ENCODE measurements around the gene EFNB2. TPM values are rescaled to one million over a fixed set of nuclear protein-coding genes. Genes with fewer than 3 reads are reported as not detected.

The EFNB2 gene
- total RNA-seq, 2 donors from 2014 or later = not detected

DNA sequence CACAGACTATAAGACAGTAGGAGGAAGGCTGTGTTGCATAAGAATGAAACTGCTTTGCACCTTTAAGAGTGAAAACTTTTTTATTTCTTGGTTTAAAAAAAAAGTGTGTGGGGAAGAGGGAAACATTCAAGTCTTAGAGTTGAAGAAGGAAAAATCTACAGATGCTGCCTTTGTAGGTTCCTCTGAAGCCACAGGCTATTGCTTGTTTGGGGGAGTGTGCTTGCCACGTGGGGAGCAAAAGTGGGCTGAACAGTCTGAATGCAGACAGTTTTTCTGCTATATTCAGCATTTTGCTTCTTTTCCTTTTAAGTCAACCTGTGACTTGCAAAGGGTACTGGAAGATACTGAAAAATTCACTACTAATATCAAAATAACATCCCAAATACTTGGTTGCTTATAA, 36.9 kb downstream of the EFNB2 start:
- DNase-seq (ENCODE audit: low spot score in 2 of 2) (no peak), ATAC-seq (no peak)
- H3K36me3 Mint-ChIP-seq = no peaks in the 10 kb centered on the region
- H3K9me3 Mint-ChIP-seq = no peaks in the 10 kb centered on the region
- no peak overlapping the region for H3K27ac Mint-ChIP-seq

DNA sequence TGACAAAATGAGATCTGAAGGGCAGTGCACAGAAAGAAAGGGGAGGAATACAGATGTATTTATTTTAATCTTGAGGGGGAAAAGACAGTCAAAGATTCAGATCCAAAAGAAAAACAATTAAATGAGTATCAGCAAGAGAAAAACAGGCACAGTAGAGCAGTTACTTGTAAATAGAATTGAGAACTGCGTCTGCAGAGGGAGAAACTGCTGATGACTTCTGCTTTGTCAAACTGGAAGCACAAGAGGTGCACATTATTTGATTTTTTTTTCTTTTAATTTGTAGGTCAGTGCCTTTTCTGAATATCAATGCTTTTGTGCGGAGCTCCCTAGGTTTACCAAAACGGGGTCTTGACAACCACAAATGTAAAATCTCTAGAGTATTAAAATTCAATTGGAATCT, 37.3 kb downstream of the EFNB2 start:
- no peak overlapping the region for H3K27ac Mint-ChIP-seq

DNA sequence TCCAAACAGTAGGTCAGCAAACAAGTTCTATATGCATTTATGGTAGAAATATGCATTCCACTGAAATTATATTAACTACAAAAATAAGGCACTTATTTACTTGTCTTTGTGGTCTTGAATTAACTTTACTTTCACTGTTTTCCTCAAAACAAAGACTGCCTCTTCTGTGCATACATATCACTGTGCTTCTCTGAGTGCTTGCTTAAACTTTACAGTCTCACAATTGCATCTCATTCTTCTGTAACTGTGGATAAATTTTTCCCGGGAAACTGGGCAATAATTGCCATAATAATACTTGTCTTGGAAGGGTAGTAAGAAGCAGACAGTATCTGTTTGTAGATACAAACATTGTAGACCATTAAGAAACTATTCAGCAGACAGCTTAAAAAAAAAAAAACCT, 38.4 kb downstream of the EFNB2 start:
- ATAC-seq (no peak), DNase-seq (ENCODE audit: low spot score in 2 of 2) (no peak)
- H3K36me3 Mint-ChIP-seq = peaks cover 0 to 3% of the 10 kb centered on the region in 2 donors
- H3K9me3 Mint-ChIP-seq = no peaks in the 10 kb centered on the region
- no peak overlapping the region for H3K27ac Mint-ChIP-seq

More for the DNA sequence above, 37.3 kb downstream of the EFNB2 start:
- no peaks in the 10 kb centered on the region for H3K36me3 Mint-ChIP-seq
- DNase-seq (ENCODE audit: low spot score in 2 of 2) (no peak), ATAC-seq (no peak)
- no peaks in the 10 kb centered on the region for H3K9me3 Mint-ChIP-seq

DNA sequence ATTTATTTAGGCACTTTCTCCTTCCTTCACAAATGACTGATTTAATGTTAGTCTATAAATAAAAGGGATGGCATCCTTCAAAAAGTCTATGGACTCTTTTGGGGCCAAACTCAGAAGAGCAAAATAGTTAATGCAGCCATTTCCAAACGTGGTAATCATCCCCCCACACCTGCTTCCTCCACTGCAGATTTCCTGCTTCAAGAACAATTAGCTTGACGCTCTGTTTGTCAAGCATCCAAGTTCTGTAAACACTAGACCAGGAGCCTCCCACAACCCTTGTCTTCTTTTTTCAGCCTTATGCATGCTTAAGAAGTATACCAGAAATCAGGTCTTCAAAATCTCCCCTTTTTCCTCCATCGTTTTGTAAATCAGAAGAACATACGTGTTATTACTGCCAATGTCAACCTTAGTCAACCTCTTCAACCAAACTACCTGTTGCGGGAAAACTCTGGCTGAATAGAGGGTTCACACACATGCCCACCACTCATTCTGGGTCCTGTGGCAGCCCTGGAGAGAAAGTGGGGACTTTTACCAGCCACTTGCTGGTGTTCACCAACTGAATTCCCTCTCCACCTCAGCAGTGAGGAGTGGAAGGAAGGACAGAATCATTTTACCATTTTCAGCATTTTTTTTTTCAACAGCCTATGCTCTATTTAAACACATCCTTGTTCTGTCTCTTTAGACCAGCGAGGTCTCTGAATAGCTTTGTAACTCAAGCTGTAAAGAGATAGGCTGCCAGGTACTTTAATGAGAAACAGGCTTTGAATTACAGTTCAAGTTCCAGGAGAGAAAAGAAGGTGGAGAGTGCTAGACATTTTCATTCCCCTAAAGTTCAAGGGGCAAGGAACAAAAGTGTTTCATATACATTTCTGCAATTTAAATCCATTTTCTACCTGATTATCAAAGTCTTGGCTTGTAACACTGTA, 39.1 kb downstream of the EFNB2 start:
- no peak for ATAC-seq
- no peak overlapping the region for H3K27ac Mint-ChIP-seq
- no peak for DNase-seq (ENCODE audit: low spot score in 2 of 2)
- peaks cover 0 to 7% of the 10 kb centered on the region in 2 donors for H3K36me3 Mint-ChIP-seq
- H3K9me3 Mint-ChIP-seq = no peaks in the 10 kb centered on the region

DNA sequence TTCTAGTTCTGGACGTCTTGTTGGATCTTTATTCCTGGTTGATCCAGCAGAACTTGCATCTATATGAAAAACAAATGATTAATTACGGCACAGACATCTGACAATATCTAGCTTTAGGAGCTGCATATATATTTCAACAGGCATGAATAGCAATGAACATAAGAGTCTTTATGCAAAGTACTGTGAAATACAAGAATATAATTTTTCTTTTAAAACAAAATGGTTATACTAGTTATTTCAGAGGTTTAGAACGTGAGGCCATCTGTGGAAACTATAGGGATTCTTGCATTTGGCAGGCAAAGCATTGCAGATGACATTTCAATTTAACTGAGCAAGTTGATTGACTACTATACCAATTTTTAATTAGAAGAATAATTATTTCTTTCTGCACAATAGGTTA, 40.5 kb downstream of the EFNB2 start:
- H3K9me3 Mint-ChIP-seq = no peaks in the 10 kb centered on the region
- ATAC-seq (no peak), DNase-seq (ENCODE audit: low spot score in 2 of 2) (no peak)
- H3K27ac Mint-ChIP-seq = no peak overlapping the region
- H3K36me3 Mint-ChIP-seq = peaks cover 0 to 7% of the 10 kb centered on the region in 2 donors

DNA sequence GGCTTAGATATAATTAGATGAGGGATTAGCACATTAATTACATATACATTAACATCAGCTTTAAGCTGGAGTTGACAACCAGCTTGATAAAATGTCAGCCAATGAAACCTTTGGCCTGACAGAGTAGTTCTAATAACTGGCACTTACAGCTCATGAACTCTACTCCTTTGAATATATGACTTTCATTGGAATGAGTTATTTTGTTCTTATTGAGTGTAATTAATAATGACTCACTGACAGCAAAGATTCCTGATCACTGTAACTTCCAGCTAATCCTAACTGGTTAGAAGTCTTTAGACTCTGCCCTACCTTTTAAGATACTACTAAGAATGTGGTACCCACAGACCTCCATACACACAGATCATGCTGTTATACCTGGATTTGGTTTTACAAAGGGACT, 41.0 kb downstream of the EFNB2 start:
- no peak for ATAC-seq
- Mint-ChIP-seq H3K27ac (no peak overlapping the region), H3K9me3 (no peaks in the 10 kb centered on the region), H3K36me3 (peaks cover 0 to 7% of the 10 kb centered on the region in 2 donors)
- DNase-seq (ENCODE audit: low spot score in 2 of 2) = no peak

DNA sequence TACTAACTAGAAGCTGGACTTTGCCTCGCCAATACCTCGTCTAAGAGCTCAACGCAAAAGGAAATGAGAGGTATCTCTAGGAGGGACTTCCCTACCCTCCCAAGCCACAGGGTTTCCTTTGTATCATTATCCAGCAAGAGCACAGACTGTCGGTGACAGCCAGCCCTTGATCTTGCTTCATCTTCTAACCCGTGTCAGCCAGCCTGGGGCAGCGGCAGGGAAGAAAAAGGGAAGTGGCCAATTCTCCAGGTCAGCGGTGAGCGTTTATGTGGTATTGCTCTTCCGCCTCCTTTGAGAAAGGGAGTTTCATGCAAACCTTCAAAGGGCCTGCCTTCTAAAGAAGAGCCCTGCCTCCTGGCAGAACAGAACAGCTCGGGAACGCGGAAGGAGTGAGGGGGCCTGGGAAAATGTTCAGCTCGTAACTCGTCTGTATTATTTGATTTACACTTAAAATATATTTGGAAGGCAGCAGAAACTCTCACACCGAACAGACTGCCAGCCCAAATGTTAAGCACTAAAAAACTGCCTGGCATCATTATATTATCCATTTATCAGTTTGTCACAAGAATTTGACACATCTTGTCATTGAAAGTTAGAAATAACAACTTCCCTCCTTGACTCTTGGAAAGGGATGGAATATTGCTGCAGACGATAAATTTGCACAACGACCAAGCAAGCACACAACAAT, 41.8 kb downstream of the EFNB2 start:
- ATAC-seq (peak in 1 of 2 donors; percentile 61), DNase-seq (ENCODE audit: low spot score in 2 of 2) (no peak)
- no peak overlapping the region for H3K27ac Mint-ChIP-seq
- no peaks in the 10 kb centered on the region for H3K9me3 Mint-ChIP-seq
- peaks cover 0 to 7% of the 10 kb centered on the region in 2 donors for H3K36me3 Mint-ChIP-seq

DNA sequence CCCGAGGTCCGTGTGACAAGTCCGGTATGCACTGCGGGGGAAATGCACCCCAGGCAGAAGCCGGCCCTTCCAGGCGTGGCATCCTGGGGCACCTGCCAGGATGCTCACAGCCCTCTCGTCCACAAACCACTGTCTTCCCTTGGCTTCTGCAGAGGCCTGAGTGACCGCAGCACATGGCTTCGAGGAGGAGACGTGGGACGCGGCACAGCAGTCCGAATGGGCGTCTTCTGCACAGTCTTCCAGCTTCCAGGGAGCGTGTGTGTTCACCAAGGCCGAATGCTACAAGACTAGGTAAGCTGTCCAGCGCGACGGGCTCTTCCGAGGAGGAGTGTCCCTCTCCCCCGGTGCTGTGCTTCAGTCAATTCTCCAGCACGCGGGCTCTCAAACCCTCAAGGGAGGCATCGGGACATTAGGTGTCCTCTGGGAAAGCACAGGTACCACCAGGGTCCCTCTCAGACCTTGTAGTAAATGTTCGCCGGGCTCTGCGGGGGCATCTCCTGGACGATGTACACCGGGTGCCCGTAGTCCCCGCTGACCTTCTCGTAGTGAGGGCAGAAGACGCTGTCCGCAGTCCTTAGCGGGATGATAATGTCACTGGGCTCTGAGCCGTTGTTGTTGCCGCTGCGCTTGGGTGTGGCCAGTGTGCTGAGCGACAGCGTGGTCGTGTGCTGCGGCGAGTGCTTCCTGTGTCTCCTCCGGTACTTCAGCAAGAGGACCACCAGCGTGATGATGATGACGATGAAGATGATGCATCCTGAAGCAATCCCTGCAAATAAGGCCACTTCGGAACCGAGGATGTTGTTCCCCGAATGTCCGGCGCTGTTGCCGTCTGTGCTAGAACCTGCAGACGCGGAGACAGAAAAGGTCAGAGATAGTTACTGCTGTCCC, 42.6 kb downstream of the EFNB2 start:
- no peak for DNase-seq (ENCODE audit: low spot score in 2 of 2)
- peaks cover 0 to 7% of the 10 kb centered on the region in 2 donors for H3K36me3 Mint-ChIP-seq
- H3K9me3 Mint-ChIP-seq = no peaks in the 10 kb centered on the region
- no peak overlapping the region for H3K27ac Mint-ChIP-seq
- no peak for ATAC-seq

DNA sequence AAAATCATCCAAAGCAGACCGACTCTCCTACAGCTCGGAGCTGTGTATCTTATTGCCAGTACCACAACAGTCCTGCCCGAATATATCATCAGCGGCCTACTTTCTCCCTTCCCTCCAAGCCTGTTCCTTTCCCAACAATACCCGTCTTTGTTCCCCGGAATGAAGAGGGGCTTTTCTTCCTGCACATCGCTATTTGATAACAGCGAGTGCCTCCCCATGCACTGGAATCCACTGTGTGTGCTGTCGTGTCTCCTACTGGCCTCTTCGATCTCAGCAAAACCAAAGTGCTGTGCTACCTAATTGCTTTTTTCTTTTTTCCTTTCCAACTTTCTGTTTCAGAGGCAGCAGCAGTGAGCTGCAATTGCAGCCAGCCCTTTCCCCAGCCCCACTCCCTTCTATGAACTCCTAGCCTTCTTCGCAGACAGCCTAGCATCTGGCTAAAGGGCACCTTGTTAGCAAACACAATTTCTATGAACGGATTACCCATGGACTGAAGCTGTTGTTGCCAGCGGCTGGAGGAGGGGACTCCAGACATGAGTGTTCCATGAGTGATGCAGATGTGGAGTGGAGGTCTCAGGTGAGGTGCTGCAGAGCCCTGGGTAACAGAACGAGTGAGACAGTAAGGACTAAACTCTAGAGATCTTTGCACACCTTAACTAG, 43.4 kb downstream of the EFNB2 start:
- no peak for ATAC-seq
- Mint-ChIP-seq H3K36me3 (peaks cover 0 to 7% of the 10 kb centered on the region in 2 donors), H3K27ac (peak overlapping the region in 1 of 2 donors; percentile 73), H3K9me3 (no peaks in the 10 kb centered on the region)
- DNase-seq (ENCODE audit: low spot score in 2 of 2) = no peak

DNA sequence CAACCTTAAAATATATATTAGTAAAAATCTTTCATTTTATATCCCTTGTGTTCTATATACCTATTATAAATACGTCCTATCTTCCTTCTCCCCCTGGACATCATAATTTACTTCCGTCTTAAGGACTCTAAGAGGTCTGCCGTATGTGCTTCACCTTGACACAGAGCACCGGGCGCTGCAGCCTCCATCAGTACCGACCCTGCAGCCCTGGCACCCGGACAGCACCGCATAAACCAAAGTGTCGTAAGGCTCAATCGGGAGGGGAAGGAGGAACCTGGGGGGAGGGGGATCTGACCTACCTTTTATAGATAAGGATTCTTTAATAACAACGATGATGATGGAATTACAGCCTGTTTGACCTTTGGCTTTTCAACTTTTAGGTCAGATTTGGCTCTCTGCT, 44.0 kb downstream of the EFNB2 start:
- DNase-seq (ENCODE audit: low spot score in 2 of 2) (no peak), ATAC-seq (no peak)
- peaks cover 0 to 7% of the 10 kb centered on the region in 2 donors for H3K36me3 Mint-ChIP-seq
- H3K9me3 Mint-ChIP-seq = no peaks in the 10 kb centered on the region
- no peak overlapping the region for H3K27ac Mint-ChIP-seq

DNA sequence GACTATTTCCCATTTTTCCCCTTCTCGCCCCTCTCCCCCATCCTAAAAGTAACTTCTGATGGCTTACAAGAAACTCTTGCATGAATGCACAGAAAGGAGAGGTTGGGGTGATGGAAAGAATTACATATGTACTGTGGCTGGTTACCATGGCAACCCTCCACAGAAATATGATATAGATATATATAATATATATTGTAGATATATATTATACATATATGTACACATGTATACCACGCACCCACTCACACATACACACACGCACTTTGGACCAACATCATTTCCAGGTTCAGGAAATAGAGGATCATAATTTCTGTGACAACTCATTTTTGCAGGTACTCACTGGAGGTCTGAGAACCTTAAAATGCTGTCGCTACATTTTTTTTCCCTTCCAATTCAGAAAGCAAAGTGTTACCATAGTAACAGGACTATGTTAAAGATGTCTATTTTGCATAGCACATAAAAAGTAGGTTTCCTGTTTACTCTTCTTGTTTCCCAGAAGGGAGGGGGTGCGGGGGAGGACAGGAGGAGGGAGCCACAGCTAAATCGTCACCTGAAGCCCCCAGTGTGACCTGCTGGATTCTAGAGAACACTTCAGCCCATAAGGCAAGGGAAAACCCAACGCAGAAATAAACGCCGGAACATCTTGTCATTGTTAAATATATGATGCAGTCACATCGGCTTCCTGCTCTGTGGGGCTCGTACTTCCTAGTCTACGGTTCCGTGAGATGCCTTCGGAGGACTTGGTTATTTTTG, 44.7 kb downstream of the EFNB2 start:
- Mint-ChIP-seq H3K36me3 (peaks cover 0 to 7% of the 10 kb centered on the region in 2 donors), H3K9me3 (no peaks in the 10 kb centered on the region), H3K27ac (peak overlapping the region in 1 of 2 donors; percentile 86)
- DNase-seq (ENCODE audit: low spot score in 2 of 2) = no peak
- peak in 1 of 2 donors; percentile 54 for ATAC-seq

DNA sequence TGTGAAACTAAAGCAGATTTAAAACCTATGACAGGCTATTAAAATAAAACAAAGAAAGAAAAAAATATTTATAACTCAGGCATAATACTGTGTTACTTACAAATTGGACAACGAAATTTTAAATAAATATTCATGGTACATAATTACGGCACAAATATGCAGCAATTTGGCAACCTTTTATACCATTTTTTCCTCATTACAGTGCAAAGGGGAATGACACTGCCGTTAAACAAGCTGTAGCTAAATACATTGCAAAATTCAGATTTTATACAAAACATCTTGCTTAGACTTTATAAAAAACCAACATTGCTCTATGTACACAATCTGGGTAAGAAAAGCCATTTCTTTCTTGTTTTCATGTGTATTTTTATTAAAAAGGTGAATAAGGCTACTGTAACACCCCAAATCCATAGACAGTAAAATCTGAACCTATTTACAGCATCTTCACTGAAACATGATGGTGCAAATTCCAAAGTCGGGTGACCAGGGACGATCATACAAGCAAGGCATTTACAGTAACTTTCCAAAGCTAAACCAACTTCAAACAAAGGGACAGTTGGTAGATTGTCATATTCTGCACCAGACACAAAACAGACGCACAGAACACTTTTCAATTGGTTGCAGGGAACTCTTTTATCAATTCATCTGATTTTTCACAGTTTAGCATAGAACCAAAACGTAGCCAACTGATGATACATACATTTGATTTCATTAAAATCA, 45.5 kb downstream of the EFNB2 start:
- Mint-ChIP-seq H3K27ac (no peak overlapping the region), H3K9me3 (no peaks in the 10 kb centered on the region), H3K36me3 (peaks cover 0 to 7% of the 10 kb centered on the region in 2 donors)
- DNase-seq (ENCODE audit: low spot score in 2 of 2) = no peak
- no peak for ATAC-seq

DNA sequence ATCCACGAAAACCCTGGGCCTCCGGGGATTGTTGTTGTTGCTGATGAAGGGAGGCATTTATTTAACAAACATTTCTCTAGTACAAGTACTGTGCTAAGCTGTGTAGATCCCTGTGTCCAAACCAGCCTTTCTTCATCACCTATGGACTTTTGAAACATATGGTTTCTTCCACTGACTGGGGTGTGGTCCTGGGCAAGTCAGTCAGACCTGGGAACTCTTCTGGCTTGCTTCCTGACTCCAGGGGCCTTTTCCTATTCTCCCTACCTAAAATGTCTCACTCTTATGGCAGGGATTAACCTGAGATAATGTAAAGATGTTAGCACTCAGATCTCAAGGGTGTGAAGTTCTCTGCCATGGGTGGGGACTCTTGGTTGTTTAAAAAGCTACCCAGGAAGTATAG, 46.8 kb downstream of the EFNB2 start:
- H3K9me3 Mint-ChIP-seq = no peaks in the 10 kb centered on the region
- H3K27ac Mint-ChIP-seq = no peak overlapping the region
- H3K36me3 Mint-ChIP-seq = peaks cover 0 to 7% of the 10 kb centered on the region in 2 donors
- ATAC-seq = no peak
- DNase-seq (ENCODE audit: low spot score in 2 of 2) = no peak

DNA sequence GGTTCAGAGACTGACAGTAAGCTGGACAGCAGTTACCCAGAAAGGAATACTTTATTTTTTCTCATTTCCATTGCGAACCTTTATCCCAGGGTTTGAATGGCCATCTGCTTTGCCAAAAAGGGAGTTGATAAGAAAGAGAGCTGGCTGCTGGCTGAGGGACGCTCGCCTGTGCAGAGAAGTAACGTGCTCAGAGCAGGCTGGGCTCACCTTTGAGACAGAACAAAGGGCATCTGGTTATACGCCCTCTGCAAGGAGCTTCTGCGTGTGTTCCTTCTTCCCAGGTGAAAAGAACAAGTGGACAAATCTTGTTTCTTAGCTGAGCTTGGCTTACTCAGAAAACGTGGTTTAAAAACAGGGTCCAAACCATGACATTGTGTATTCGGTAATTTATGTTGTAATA, 47.4 kb downstream of the EFNB2 start:
- no peak for DNase-seq (ENCODE audit: low spot score in 2 of 2)
- H3K9me3 Mint-ChIP-seq = peaks cover 0 to 4% of the 10 kb centered on the region in 2 donors
- H3K27ac Mint-ChIP-seq = no peak overlapping the region
- no peak for ATAC-seq
- H3K36me3 Mint-ChIP-seq = peaks cover 0 to 8% of the 10 kb centered on the region in 2 donors

DNA sequence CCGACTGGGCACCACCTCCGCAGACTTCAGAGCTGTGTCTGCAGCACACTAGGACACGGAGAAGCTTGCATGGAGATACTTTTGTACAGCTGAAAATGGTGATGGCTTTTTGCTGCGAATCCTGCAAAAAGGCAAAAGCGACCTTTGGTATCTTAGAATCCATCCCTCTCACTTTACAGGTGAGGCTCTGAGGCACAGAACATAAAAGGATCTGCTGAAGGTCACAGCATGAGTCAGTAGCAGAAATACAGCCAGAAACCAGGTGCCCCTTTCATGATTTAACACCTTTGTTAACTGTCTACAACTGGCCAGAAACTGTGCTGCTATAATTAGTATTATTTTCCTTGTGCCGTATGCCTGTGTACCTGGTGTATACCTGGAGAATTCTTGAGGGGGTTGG, 48.3 kb downstream of the EFNB2 start:
- Mint-ChIP-seq H3K36me3 (peaks cover 0 to 9% of the 10 kb centered on the region in 2 donors), H3K9me3 (peaks cover 0 to 6% of the 10 kb centered on the region in 2 donors), H3K27ac (no peak overlapping the region)
- ATAC-seq (no peak), DNase-seq (ENCODE audit: low spot score in 2 of 2) (no peak)
